HG03342 (cell line): ENCODE results near the gene ZFPM1.
"Not testable (repeated sequence)": the region's sequence is repeated elsewhere in the genome, so short reads cannot be mapped to it uniquely, and the experiment has no call there.

Source experiments
- ATAC-seq: cut with Tn5 transposase; IDR thresholded peaks from one replicate; pipeline ENCODE4 v1.9.1; 2021; ENCODE audit warnings: mild to moderate bottlenecking, moderate library complexity; ENCODE audit not compliant: unreplicated experiment

Gene ZFPM1

GRCh38 chr16:88464447-88465318 lies 11.6 kb downstream of the ZFPM1 start:
- no peak for ATAC-seq

- ATAC-seq = no peak
Measured at GRCh38 chr16:88465387-88465983, 12.4 kb downstream of the ZFPM1 start.

GRCh38 chr16:88466175-88466862 lies 13.2 kb downstream of the ZFPM1 start:
- no peak for ATAC-seq

GRCh38 chr16:88466949-88467348 lies 13.9 kb downstream of the ZFPM1 start:
- no peak for ATAC-seq

GRCh38 chr16:88467541-88467944 lies 14.5 kb downstream of the ZFPM1 start:
- ATAC-seq = no peak

- ATAC-seq = no peak
Measured at GRCh38 chr16:88468275-88469129, 15.4 kb downstream of the ZFPM1 start.

GRCh38 chr16:88469615-88470395 lies 16.7 kb downstream of the ZFPM1 start:
- ATAC-seq = no peak

GRCh38 chr16:88470396-88470680 lies 17.3 kb downstream of the ZFPM1 start:
- not testable (repeated sequence) for ATAC-seq

GRCh38 chr16:88470696-88471095 lies 17.6 kb downstream of the ZFPM1 start:
- ATAC-seq = not testable (repeated sequence)

GRCh38 chr16:88471115-88471514 lies 18.0 kb downstream of the ZFPM1 start:
- no peak for ATAC-seq

- no peak for ATAC-seq
Measured at GRCh38 chr16:88471575-88471974, 18.5 kb downstream of the ZFPM1 start.

- ATAC-seq = no peak
Measured at GRCh38 chr16:88472069-88472468, 19.0 kb downstream of the ZFPM1 start.

GRCh38 chr16:88472637-88473205 lies 19.6 kb downstream of the ZFPM1 start:
- ATAC-seq = no peak

GRCh38 chr16:88473666-88474534 lies 20.8 kb downstream of the ZFPM1 start:
- ATAC-seq = no peak

GRCh38 chr16:88475037-88475436 lies 22.0 kb downstream of the ZFPM1 start:
- no peak for ATAC-seq

GRCh38 chr16:88476203-88476602 lies 23.1 kb downstream of the ZFPM1 start:
- ATAC-seq = no peak

GRCh38 chr16:88476817-88477397 lies 23.8 kb downstream of the ZFPM1 start:
- ATAC-seq = no peak

GRCh38 chr16:88477631-88478519 lies 24.8 kb downstream of the ZFPM1 start:
- no peak for ATAC-seq
